Activated naive CD8-positive, alpha-beta T cell treated with anti-CD3 and anti-CD28 coated beads, Interleukin-2, amount 50 U/mL, for 16 hours (primary cell): ENCODE measurements around the gene BTBD9.

Source experiments
- DNase-seq: peaks from one replicate; pipeline ENCODE4 v3.0.0-alpha.2; 2020; ENCODE audit warnings: low read depth, low spot score

The BTBD9 gene

GRCh38 chr6:38391206-38391605, 248.5 kb downstream of the BTBD9 start:
- DNase-seq = no peak

DNA sequence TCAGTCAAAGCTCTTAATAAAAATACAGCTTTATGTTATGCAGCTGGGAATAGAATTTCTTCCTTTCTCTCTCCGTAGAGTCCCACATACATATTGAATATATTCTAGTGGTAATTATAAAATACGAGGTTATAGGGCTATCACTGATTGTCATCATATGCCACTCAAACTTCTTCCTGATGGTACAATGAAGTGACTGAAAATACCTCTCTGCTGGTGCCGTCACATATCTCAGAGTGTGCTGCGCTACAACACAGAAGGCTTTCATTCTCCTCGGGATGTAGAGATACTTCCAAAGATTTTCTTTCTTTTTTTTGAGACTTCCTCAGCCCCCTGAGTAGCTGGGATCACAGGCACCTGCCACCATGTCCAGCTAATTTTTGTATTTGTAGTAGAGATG, 249.9 kb downstream of the BTBD9 start:
- DNase-seq = no peak

- DNase-seq = no peak
Observed at GRCh38 chr6:38387971-38388370, 251.8 kb downstream of the BTBD9 start.

DNA sequence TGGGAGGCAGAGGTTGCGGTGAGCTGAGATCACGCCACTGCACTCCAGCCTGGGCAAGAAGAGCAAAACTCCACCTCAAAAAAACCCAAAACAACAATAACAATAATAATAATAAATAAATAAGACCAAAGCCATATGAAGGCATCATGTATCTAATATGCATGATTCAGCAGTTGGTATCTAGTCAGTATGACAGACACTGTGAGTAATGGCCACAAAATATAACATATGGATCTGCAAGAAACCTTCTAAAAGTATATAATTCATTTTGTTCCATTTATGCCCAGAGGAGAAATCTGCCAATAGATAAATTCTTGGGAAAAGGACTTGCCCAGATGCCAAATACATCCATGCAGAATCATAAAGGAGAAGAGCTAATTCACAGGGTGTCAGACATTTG, 252.3 kb downstream of the BTBD9 start:
- DNase-seq = no peak

DNA sequence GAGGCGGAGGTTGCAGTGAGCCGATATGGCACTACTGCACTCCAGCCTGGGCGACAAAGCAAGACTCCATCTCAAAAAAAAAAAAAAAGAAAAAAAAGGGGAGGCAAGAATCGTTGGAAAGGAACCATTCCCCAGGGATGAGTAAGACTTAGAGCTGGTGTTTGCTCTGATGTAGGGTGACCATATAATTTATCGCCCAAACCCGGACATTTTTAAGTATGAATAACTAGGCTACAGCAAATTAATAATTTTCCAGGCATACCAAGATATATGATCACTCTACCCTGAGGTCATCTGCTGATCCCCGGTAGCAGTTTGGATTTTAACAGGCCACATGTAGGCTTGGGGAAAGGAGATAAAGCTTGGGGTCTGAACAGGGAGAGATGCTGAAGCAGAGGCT, 260.9 kb downstream of the BTBD9 start:
- DNase-seq = no peak

- DNase-seq = no peak
Observed at GRCh38 chr6:38375937-38376336, 263.8 kb downstream of the BTBD9 start.

GRCh38 chr6:38375341-38375740, 264.4 kb downstream of the BTBD9 start:
- no peak for DNase-seq

DNA sequence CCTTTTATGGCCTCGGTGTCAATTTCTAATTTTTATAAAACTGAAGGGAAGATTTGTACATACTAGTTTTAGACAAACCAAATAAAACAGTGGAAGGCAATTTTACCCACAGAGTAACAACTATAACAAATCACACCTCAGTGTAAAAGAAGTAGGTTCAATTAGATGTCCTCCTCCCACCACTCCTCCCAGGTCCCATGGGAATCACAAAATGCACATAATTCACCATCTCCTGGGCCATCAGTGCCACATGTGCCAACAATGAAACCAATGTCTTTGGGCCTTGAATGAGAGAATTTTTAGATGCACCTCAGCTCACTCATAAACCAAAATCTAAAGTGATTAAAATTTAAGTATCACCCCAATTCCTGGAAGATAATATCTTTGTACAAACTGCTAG, 267.8 kb downstream of the BTBD9 start:
- DNase-seq = no peak

- no peak for DNase-seq
Observed at GRCh38 chr6:38370653-38371601, 268.8 kb downstream of the BTBD9 start.

- DNase-seq = no peak
Observed at GRCh38 chr6:38367231-38367630, 272.5 kb downstream of the BTBD9 start.

- no peak for DNase-seq
Observed at GRCh38 chr6:38366234-38366633, 273.5 kb downstream of the BTBD9 start.

DNA sequence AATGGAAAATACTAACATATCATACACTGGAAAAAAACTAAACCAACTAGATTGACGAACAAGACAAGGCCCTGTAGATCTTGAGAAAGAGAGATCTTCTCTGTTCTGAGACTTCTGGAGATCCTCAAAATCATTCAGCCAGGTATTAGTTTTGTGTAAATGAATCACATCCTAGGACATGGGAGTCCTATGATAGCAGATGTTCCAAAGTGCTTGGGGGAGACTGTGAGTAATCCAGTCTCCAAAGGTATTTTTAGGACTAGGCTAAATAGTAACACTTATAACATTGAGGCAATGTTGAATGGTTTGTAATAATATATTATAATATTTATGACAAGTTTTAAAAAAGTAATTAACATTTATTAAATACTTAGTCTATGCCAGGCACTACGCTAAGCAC, 275.0 kb downstream of the BTBD9 start:
- no peak for DNase-seq

- no peak for DNase-seq
Observed at GRCh38 chr6:38364127-38364526, 275.6 kb downstream of the BTBD9 start.

- DNase-seq = no peak
Observed at GRCh38 chr6:38355519-38355918, 284.2 kb downstream of the BTBD9 start.

- no peak for DNase-seq
Observed at GRCh38 chr6:38354905-38355304, 284.8 kb downstream of the BTBD9 start.

GRCh38 chr6:38354037-38354381, 285.7 kb downstream of the BTBD9 start:
- no peak for DNase-seq

DNA sequence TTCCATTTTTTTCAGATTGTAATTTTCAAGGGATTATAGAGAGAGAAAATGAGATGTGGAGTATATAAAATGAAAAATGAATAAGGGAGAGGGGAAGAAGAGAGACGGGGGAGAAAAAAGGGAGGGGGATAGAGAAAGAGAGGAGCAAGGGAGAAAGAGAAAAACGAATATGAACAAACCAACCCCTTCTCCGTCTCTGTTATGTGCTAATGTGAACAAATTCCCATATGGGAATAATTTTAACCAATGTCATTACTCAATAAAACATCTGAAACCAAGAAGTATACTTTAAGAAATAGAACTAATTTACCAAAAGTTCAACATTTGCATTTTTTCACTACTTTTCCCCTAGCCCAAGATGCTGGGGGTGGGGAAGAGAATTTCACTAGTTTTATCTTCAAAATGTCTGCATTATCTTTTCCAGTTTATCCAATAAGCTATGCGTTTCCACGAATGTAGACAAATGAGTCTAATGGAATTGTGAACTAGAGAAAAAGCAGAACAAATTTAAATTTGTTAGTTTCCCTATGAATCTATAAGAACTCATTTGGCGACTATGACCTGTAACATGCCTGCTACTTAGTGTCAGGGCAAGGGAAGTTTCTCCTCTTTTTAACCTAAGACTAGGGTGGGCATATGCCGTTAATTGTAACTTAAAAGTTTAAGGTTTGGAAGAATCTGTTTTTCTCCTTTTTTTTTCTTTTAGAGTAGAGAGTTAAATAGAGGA, 286.3 kb downstream of the BTBD9 start:
- DNase-seq = no peak

- DNase-seq = no peak
Observed at GRCh38 chr6:38352636-38353035, 287.1 kb downstream of the BTBD9 start.

- DNase-seq = no peak
Observed at GRCh38 chr6:38350942-38351341, 288.8 kb downstream of the BTBD9 start.

DNA sequence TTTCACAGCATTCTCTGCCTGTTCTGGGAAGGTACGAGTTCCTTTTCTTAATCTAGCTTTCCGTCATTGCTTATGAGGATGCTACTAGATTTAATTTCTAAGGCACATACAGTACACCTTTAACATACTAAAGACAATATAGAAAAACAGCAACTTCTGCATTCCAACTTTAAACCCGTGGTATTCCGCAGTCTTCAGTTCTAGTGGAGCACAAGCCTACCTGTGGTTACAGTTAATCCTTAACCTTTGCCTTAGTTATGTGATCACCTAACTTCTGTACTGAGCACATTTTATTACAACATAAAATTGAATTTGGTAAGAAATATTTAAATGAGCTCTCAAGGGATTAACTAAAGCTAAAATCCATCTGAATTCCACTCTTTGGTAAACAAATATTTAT, 289.5 kb downstream of the BTBD9 start:
- DNase-seq = no peak

- no peak for DNase-seq
Observed at GRCh38 chr6:38349795-38350194, 289.9 kb downstream of the BTBD9 start.

DNA sequence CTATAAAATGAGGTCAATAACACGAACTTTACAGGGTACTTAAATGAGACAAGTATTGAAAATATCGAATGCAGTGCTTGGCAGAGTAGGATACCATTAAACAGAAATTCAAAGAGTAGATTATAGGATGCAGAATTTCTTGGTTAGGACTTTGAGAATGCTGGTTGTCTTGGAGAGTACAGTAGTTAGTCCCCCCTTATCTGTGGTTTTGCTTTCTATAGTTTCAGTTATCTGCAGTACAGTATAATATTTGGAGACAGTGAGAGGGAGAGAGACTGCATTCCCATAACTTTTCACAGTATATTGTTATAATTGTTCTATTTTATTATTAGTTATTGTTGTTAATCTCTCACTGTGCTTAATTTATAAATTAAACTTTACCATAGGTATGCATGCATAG, 290.5 kb downstream of the BTBD9 start:
- no peak for DNase-seq

- no peak for DNase-seq
Observed at GRCh38 chr6:38348371-38348770, 291.4 kb downstream of the BTBD9 start.
